ENCODE results near the gene CD99L2. TPM values are rescaled to one million over a fixed set of nuclear protein-coding genes. Genes with fewer than 3 reads are reported as not detected.
A peak's percentile ranks its signal among the peaks of the same experiment; 100 is the strongest.

Gene CD99L2
- total RNA-seq, 2 experiments from 2014 or later = 14.1 to 14.6 TPM

GRCh38 chrX:150768580-150769190 is 129.8 kb downstream of the CD99L2 start:
- H3K27ac Mint-ChIP-seq = no peak overlapping the region
- no peaks in the 10 kb centered on the region for H3K4me1 Mint-ChIP-seq
- ChIA-PET POLR2A (no interaction called here), CTCF (interaction anchor here (1.2 kb wide), 1 partner anchor 313 kb away, joined by 3 read pairs; no protein-coding TSS in a partner anchor)
- H3K9me3 Mint-ChIP-seq = no peaks in the 10 kb centered on the region
- H3K36me3 Mint-ChIP-seq (ENCODE audit: low read depth) = no peaks in the 10 kb centered on the region
- H3K27me3 Mint-ChIP-seq = no peaks in the 10 kb centered on the region
- DNase-seq = no peak
- H3K4me3 Mint-ChIP-seq = no peak overlapping the region

- no peak overlapping the region for H3K27ac Mint-ChIP-seq
- H3K36me3 Mint-ChIP-seq (ENCODE audit: low read depth) = no peaks in the 10 kb centered on the region
Measured at GRCh38 chrX:150768132-150768485, 130.4 kb downstream of the CD99L2 start.

GRCh38 chrX:150767475-150768131 is 130.9 kb downstream of the CD99L2 start:
- no peak overlapping the region for H3K4me3 Mint-ChIP-seq
- no peaks in the 10 kb centered on the region for H3K4me1 Mint-ChIP-seq
- no peaks in the 10 kb centered on the region for H3K9me3 Mint-ChIP-seq
- CTCF ChIA-PET = interaction anchor here (1.0 to 1.2 kb wide), 2 partner anchors 126 to 314 kb away, joined by 3 read pairs; no protein-coding TSS in a partner anchor
- POLR2A ChIA-PET = interaction anchor here (0.6 kb wide), 1 partner anchor 314 kb away, joined by 3 read pairs; no protein-coding TSS in a partner anchor
- DNase-seq = no peak
- H3K27ac Mint-ChIP-seq = no peak overlapping the region
- no peaks in the 10 kb centered on the region for H3K36me3 Mint-ChIP-seq (ENCODE audit: low read depth)
- no peaks in the 10 kb centered on the region for H3K27me3 Mint-ChIP-seq

More at GRCh38 chrX:150768132-150768485, 130.4 kb downstream of the CD99L2 start:
- Mint-ChIP-seq H3K9me3 (no peaks in the 10 kb centered on the region), H3K27me3 (no peaks in the 10 kb centered on the region), H3K4me3 (no peak overlapping the region), H3K4me1 (no peaks in the 10 kb centered on the region)
- POLR2A ChIA-PET = interaction anchor here (0.6 kb wide), 1 partner anchor 313 kb away, joined by 3 read pairs; no protein-coding TSS in a partner anchor
- DNase-seq = no peak
- CTCF ChIA-PET = interaction anchor here (1.2 kb wide), 1 partner anchor 314 kb away, joined by 3 read pairs; no protein-coding TSS in a partner anchor

- POLR2A ChIA-PET = no interaction called here
- H3K4me1 Mint-ChIP-seq = no peaks in the 10 kb centered on the region
- H3K4me3 Mint-ChIP-seq = no peak overlapping the region
- no peak overlapping the region for H3K27ac Mint-ChIP-seq
- DNase-seq = no peak
- CTCF ChIA-PET = interaction anchor here (0.6 to 1.0 kb wide), 2 partner anchors 71 to 125 kb away, joined by 3 read pairs; no protein-coding TSS in a partner anchor
- H3K36me3 Mint-ChIP-seq (ENCODE audit: low read depth) = no peaks in the 10 kb centered on the region
- H3K27me3 Mint-ChIP-seq = no peaks in the 10 kb centered on the region
- H3K9me3 Mint-ChIP-seq = no peaks in the 10 kb centered on the region
Measured at GRCh38 chrX:150767045-150767395, 131.4 kb downstream of the CD99L2 start.

GRCh38 chrX:150766351-150767044 is 132.0 kb downstream of the CD99L2 start:
- H3K27me3 Mint-ChIP-seq = no peaks in the 10 kb centered on the region
- POLR2A ChIA-PET = no interaction called here
- H3K27ac Mint-ChIP-seq = peak overlapping the region; percentile 50
- H3K9me3 Mint-ChIP-seq = no peaks in the 10 kb centered on the region
- H3K4me1 Mint-ChIP-seq = no peaks in the 10 kb centered on the region
- DNase-seq = no peak
- H3K36me3 Mint-ChIP-seq (ENCODE audit: low read depth) = no peaks in the 10 kb centered on the region
- no peak overlapping the region for H3K4me3 Mint-ChIP-seq
- CTCF ChIA-PET = interaction anchor here (0.6 to 1.0 kb wide), 3 partner anchors 72 to 197 kb away, joined by 3 to 5 read pairs (median 3); no protein-coding TSS in a partner anchor

- no peak for DNase-seq
- Mint-ChIP-seq H3K36me3 (ENCODE audit: low read depth) (no peaks in the 10 kb centered on the region), H3K4me1 (no peaks in the 10 kb centered on the region), H3K27ac (no peak overlapping the region), H3K9me3 (no peaks in the 10 kb centered on the region), H3K27me3 (no peaks in the 10 kb centered on the region), H3K4me3 (no peak overlapping the region)
- ChIA-PET CTCF (interaction anchor here (0.6 kb wide), 1 partner anchor 198 kb away, joined by 5 read pairs; no protein-coding TSS in a partner anchor), POLR2A (no interaction called here)
Measured at GRCh38 chrX:150765782-150766350, 132.6 kb downstream of the CD99L2 start.

GRCh38 chrX:150765237-150765636 is 133.2 kb downstream of the CD99L2 start:
- H3K27ac Mint-ChIP-seq = no peak overlapping the region
- no peaks in the 10 kb centered on the region for H3K9me3 Mint-ChIP-seq
- H3K36me3 Mint-ChIP-seq (ENCODE audit: low read depth) = no peaks in the 10 kb centered on the region
- no peaks in the 10 kb centered on the region for H3K27me3 Mint-ChIP-seq
- CTCF ChIA-PET = no interaction called here
- no peaks in the 10 kb centered on the region for H3K4me1 Mint-ChIP-seq
- H3K4me3 Mint-ChIP-seq = no peak overlapping the region
- no peak for DNase-seq
- POLR2A ChIA-PET = no interaction called here

GRCh38 chrX:150763810-150764209 is 134.7 kb downstream of the CD99L2 start:
- Mint-ChIP-seq H3K4me1 (no peaks in the 10 kb centered on the region), H3K4me3 (no peak overlapping the region), H3K27ac (no peak overlapping the region), H3K27me3 (no peaks in the 10 kb centered on the region), H3K9me3 (no peaks in the 10 kb centered on the region), H3K36me3 (ENCODE audit: low read depth) (no peaks in the 10 kb centered on the region)
- DNase-seq = no peak
- ChIA-PET POLR2A (no interaction called here), CTCF (interaction anchor here (1.0 kb wide), 1 partner anchor 9 kb away, joined by 3 read pairs; no protein-coding TSS in a partner anchor)

- H3K4me3 Mint-ChIP-seq = no peak overlapping the region
- POLR2A ChIA-PET = no interaction called here
- H3K4me1 Mint-ChIP-seq = no peaks in the 10 kb centered on the region
- H3K27ac Mint-ChIP-seq = no peak overlapping the region
- CTCF ChIA-PET = interaction anchor here (0.8 to 1.2 kb wide), 5 partner anchors 9 to 16 kb away, joined by 3 to 4 read pairs (median 3); no protein-coding TSS in a partner anchor
- H3K27me3 Mint-ChIP-seq = no peaks in the 10 kb centered on the region
- no peaks in the 10 kb centered on the region for H3K9me3 Mint-ChIP-seq
- DNase-seq = no peak
- H3K36me3 Mint-ChIP-seq (ENCODE audit: low read depth) = no peaks in the 10 kb centered on the region
Measured at GRCh38 chrX:150763303-150763797, 135.1 kb downstream of the CD99L2 start.

- no peak overlapping the region for H3K4me3 Mint-ChIP-seq
- DNase-seq = no peak
- no peaks in the 10 kb centered on the region for H3K27me3 Mint-ChIP-seq
- CTCF ChIA-PET = interaction anchor here (0.8 to 1.2 kb wide), 5 partner anchors 10 to 15 kb away, joined by 3 to 4 read pairs (median 3); no protein-coding TSS in a partner anchor
- H3K4me1 Mint-ChIP-seq = no peaks in the 10 kb centered on the region
- POLR2A ChIA-PET = no interaction called here
- no peaks in the 10 kb centered on the region for H3K9me3 Mint-ChIP-seq
- no peak overlapping the region for H3K27ac Mint-ChIP-seq
- peaks cover 5% of the 10 kb centered on the region for H3K36me3 Mint-ChIP-seq (ENCODE audit: low read depth)
Measured at GRCh38 chrX:150762258-150763165, 136.0 kb downstream of the CD99L2 start.

GRCh38 chrX:150761819-150762216 is 136.7 kb downstream of the CD99L2 start:
- no peak overlapping the region for H3K27ac Mint-ChIP-seq
- peaks cover 11% of the 10 kb centered on the region for H3K36me3 Mint-ChIP-seq (ENCODE audit: low read depth)
- no peak overlapping the region for H3K4me3 Mint-ChIP-seq
- CTCF ChIA-PET = interaction anchor here (0.6 to 1.5 kb wide), 3 partner anchors 11 to 716 kb away, joined by 3 to 4 read pairs (median 3); no protein-coding TSS in a partner anchor
- no peak for DNase-seq
- POLR2A ChIA-PET = no interaction called here
- H3K4me1 Mint-ChIP-seq = no peaks in the 10 kb centered on the region
- no peaks in the 10 kb centered on the region for H3K9me3 Mint-ChIP-seq
- no peaks in the 10 kb centered on the region for H3K27me3 Mint-ChIP-seq

All from activated CD4-positive, alpha-beta T cell treated with anti-CD3 and anti-CD28 coated beads, Interleukin-2, amount 10 ng/mL, durations not matched to agents 7 days and 5 days (primary cell).